K562 (cell line): Measurements from ENCODE around the gene CCT3.

Experiments used
- ERF ChIP-seq: fragments of 450-650 bp; formaldehyde crosslinking; IDR thresholded peaks from 2 replicates; pipeline ENCODE4 v1.4.0; 2020; ENCODE audit warnings: mild to moderate bottlenecking, mixed read lengths
- MIER1 ChIP-seq: fragments of 450-650 bp; IDR thresholded peaks from 2 replicates; pipeline ENCODE4 v1.6.1; 2016; ENCODE audit warnings: antibody characterized with exemption, mild to moderate bottlenecking, low read depth
- POLR2AphosphoS5 ChIP-seq: IDR thresholded peaks from 2 replicates; pipeline ENCODE4 v1.6.1; 2011; ENCODE audit warnings: mild to moderate bottlenecking, low read depth, low read length, moderate library complexity; ENCODE audit not compliant: control insufficient read depth, insufficient read depth

GRCh38 chr1:156358641-156359040, 20.5 kb upstream of the CCT3 start:
- TF ChIP-seq ERF (CRISPR knock-in tag) = no peak
- no peak for TF ChIP-seq MIER1
- no peak for TF ChIP-seq POLR2AphosphoS5
